Neural cell (in vitro differentiated cells): ENCODE results near the gene FASTK. TPM values are rescaled to one million over a fixed set of nuclear protein-coding genes. Genes with fewer than 3 reads are reported as not detected.

ENCODE experiments used
- H2AFZ ChIP-seq: fragments of 200-600, 300-800 bp; sonication (generic), shearing (Covaris generic); 2 replicates; pipeline ENCODE4 v1.6.0; 2014; ENCODE audit warnings: low read depth, mild to moderate bottlenecking, antibody characterized with exemption, low read length, moderate library complexity
- H3F3A ChIP-seq: fragments of 200-600 bp; shearing (Covaris generic); 2 replicates; pipeline ENCODE4 v1.6.1; 2016; ENCODE audit warnings: mild to moderate bottlenecking, moderate library complexity, mixed read lengths, antibody characterized with exemption, low read length; ENCODE audit not compliant: insufficient read depth, poor library complexity, severe bottlenecking
- H3K27ac ChIP-seq: fragments of 200-600, 300-800 bp; sonication (generic), shearing (Covaris generic); 2 replicates; pipeline ENCODE4 v1.5.1; 2014; ENCODE audit warnings: mild to moderate bottlenecking, low read length, moderate library complexity
- H3K27me3 ChIP-seq: fragments of 300-800, 200-600 bp; sonication (generic), shearing (Covaris generic); 2 replicates; pipeline ENCODE4 v1.6.0; 2014; ENCODE audit warnings: mild to moderate bottlenecking, low read depth, low read length, moderate library complexity; ENCODE audit not compliant: insufficient read depth
- H3K36me3 ChIP-seq: fragments of 300-800, 200-600 bp; sonication (generic), shearing (Covaris generic); 2 replicates; pipeline ENCODE4 v1.5.1; 2014; ENCODE audit warnings: mild to moderate bottlenecking, antibody characterized with exemption, low read length, moderate library complexity; ENCODE audit not compliant: insufficient read depth
- H3K4me2 ChIP-seq: fragments of 300-800, 200-600 bp; sonication (generic), shearing (Covaris generic); 2 replicates; pipeline ENCODE4 v1.6.0; 2014; ENCODE audit warnings: mild to moderate bottlenecking, low read length
- H3K4me3 ChIP-seq: fragments of 300-800, 200-600 bp; sonication (generic), shearing (Covaris generic); 2 replicates; pipeline ENCODE4 v1.5.1; 2014; ENCODE audit warnings: mild to moderate bottlenecking, low read length, moderate library complexity
- H3K79me2 ChIP-seq: fragments of 200-600 bp; shearing (Covaris generic); replicated peaks from 2 replicates; pipeline ENCODE4 v1.6.0; 2014; ENCODE audit warnings: mild to moderate bottlenecking, low read length, moderate library complexity; ENCODE audit not compliant: insufficient read depth
- H3K9ac ChIP-seq: fragments of 300-800, 200-600 bp; sonication (generic), shearing (Covaris generic); 2 replicates; pipeline ENCODE4 v1.6.1; 2016; ENCODE audit warnings: mild to moderate bottlenecking, low read length, mixed read lengths
- H3K9me2 ChIP-seq: fragments of 200-600 bp; shearing (Covaris generic); 2 replicates; pipeline ENCODE4 v1.6.1; 2016; ENCODE audit warnings: mild to moderate bottlenecking, low read length, mixed read lengths; ENCODE audit not compliant: insufficient read depth
- H3K9me3 ChIP-seq: fragments of 200-600, 300-800 bp; sonication (generic), shearing (Covaris generic); 2 replicates; pipeline ENCODE4 v1.6.1; 2016; ENCODE audit warnings: mild to moderate bottlenecking, mixed run types, low read length, moderate library complexity, mixed read lengths
- H4K20me1 ChIP-seq: fragments of 200-600 bp; shearing (Covaris generic); 2 replicates; pipeline ENCODE4 v1.6.1; 2016; ENCODE audit warnings: mild to moderate bottlenecking, mixed run types; ENCODE audit not compliant: insufficient read depth
- CTCF ChIP-seq: fragments of 450-650 bp; IDR thresholded peaks from 2 replicates; pipeline ENCODE4 v1.5.1; 2014; ENCODE audit warnings: antibody characterized with exemption, mild to moderate bottlenecking, moderate library complexity; ENCODE audit not compliant: poor library complexity, severe bottlenecking
- EZH2 ChIP-seq: fragments of 200-600, 300-800 bp; shearing (Covaris generic), sonication (generic); IDR thresholded peaks from 2 replicates; pipeline ENCODE4 v1.6.1; 2014; ENCODE audit warnings: antibody characterized with exemption, low read length, borderline replicate concordance, mild to moderate bottlenecking; ENCODE audit not compliant: insufficient read depth, poor library complexity, severe bottlenecking
- MXI1 ChIP-seq: fragments of 450-650 bp; conservative IDR thresholded peaks from 2 replicates; pipeline ENCODE4 v1.6.1; 2014; ENCODE audit warnings: antibody characterized with exemption, mild to moderate bottlenecking; ENCODE audit not compliant: poor library complexity, severe bottlenecking
- POLR2AphosphoS5 ChIP-seq: IDR thresholded peaks from 2 replicates; pipeline ENCODE4 v1.6.1; 2012
- REST ChIP-seq: IDR thresholded peaks from 2 replicates; pipeline ENCODE4 v1.6.1; 2012; ENCODE audit warnings: borderline replicate concordance
- SMC3 ChIP-seq: fragments of 450-650 bp; conservative IDR thresholded peaks from 2 replicates; pipeline ENCODE4 v1.6.1; 2014; ENCODE audit warnings: antibody characterized with exemption, mild to moderate bottlenecking, moderate library complexity; ENCODE audit not compliant: poor library complexity
- TAF1 ChIP-seq: IDR thresholded peaks from 2 replicates; pipeline ENCODE4 v1.6.1; 2012; ENCODE audit warnings: low read depth
- polyA plus RNA-seq: library from polyadenylated mRNA; depleted of rRNA; stranded (reverse); fragments of >200 nt; gene quantifications from 2 replicates; pipeline ENCODE4 v1.2.3, GENCODE V29; 2014

Gene FASTK
- polyA plus RNA-seq, 1 donor from 2014 or later = 147 TPM

- H4K20me1 ChIP-seq = no peaks in the 10 kb centered on the region
- H3K36me3 ChIP-seq = no peaks in the 10 kb centered on the region
- H3K27ac ChIP-seq = no peak overlapping the region
- no peaks in the 10 kb centered on the region for H3K27me3 ChIP-seq
- no peaks in the 10 kb centered on the region for H3K9me3 ChIP-seq
- no peaks in the 10 kb centered on the region for H3K79me2 ChIP-seq
- H2AFZ ChIP-seq = no peak overlapping the region
- no peak overlapping the region for H3K9ac ChIP-seq
- H3K4me3 ChIP-seq = no peak overlapping the region
- H3K4me2 ChIP-seq = no peak overlapping the region
- TF ChIP-seq EZH2 = no peak
- no peak for TF ChIP-seq MXI1
- no peak for TF ChIP-seq POLR2AphosphoS5
- no peak for TF ChIP-seq CTCF
- TF ChIP-seq SMC3 = no peak
- TF ChIP-seq REST = no peak
- TF ChIP-seq TAF1 = no peak
- H3F3A ChIP-seq = no peaks in the 10 kb centered on the region
- H3K9me2 ChIP-seq = no peaks in the 10 kb centered on the region
These were observed 10.6 kb downstream of the FASTK start for GRCh38 chr7:151069841-151070573.

- H3F3A ChIP-seq = no peaks in the 10 kb centered on the region
- TF ChIP-seq CTCF (no peak), POLR2AphosphoS5 (no peak), TAF1 (no peak)
- no peak overlapping the region for H2AFZ ChIP-seq
- no peak overlapping the region for H3K9ac ChIP-seq
- H3K9me2 ChIP-seq = no peaks in the 10 kb centered on the region
- no peak overlapping the region for H3K4me2 ChIP-seq
- no peak overlapping the region for H3K4me3 ChIP-seq
- no peaks in the 10 kb centered on the region for H3K36me3 ChIP-seq
- H4K20me1 ChIP-seq = no peaks in the 10 kb centered on the region
- no peaks in the 10 kb centered on the region for H3K9me3 ChIP-seq
- H3K27ac ChIP-seq = no peak overlapping the region
- H3K79me2 ChIP-seq = no peaks in the 10 kb centered on the region
- no peaks in the 10 kb centered on the region for H3K27me3 ChIP-seq
These were observed 12.4 kb downstream of the FASTK start for GRCh38 chr7:151068069-151068773.
